GM06990 (cell line): ENCODE results near the gene RBM17.

ENCODE experiments used
- DNase-seq: peaks from one replicate; pipeline ENCODE4 v3.0.0-alpha.2; 2011; ENCODE audit not compliant: insufficient read length; ENCODE audit errors: extremely low read depth
- H3K27me3 ChIP-seq: replicated peaks from 2 replicates; pipeline ENCODE4 v1.6.0; 2011; ENCODE audit warnings: low read length; ENCODE audit not compliant: control insufficient read depth, insufficient read depth
- H3K36me3 ChIP-seq: 2 replicates; pipeline ENCODE4 v1.5.1; 2011; ENCODE audit warnings: low read length; ENCODE audit not compliant: control insufficient read depth, insufficient read depth
- H3K4me3 ChIP-seq: replicated peaks from 2 replicates; pipeline ENCODE4 v1.5.1; 2011; ENCODE audit warnings: low read depth, mild to moderate bottlenecking, control low read depth, low read length
- TF ChIP-seq, protein P1 (sequence below): IDR thresholded peaks from 2 replicates; pipeline ENCODE4 v1.5.1; 2011; ENCODE audit warnings: low read length, control low read depth, mild to moderate bottlenecking, inconsistent platforms; ENCODE audit not compliant: insufficient read depth, poor library complexity, severe bottlenecking

Gene RBM17

DNA sequence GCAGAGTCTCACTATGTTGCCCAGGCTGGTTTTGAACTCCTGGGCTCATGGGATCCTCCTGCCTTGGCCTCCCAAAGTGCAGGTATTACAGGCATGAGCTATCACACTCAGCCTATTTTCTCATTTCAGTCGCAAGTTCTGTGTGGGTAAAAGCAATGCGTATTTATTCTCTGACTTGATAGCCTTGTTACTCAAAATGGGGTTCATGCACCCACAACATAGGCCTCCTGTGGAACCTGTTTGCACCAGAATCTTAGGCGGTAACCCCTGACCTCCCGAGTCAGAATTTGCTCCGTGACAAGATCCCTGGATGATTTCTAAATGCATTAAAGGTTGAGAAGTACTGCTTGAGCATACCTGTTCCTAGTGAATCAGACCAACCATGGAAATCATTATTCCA lies 34.0 kb upstream of the RBM17 start:
- Histone ChIP-seq H3K36me3 (no peaks in the 10 kb centered on the region), H3K27me3 (no peaks in the 10 kb centered on the region), H3K4me3 (no peak overlapping the region)
- TF ChIP-seq, protein P1, sequence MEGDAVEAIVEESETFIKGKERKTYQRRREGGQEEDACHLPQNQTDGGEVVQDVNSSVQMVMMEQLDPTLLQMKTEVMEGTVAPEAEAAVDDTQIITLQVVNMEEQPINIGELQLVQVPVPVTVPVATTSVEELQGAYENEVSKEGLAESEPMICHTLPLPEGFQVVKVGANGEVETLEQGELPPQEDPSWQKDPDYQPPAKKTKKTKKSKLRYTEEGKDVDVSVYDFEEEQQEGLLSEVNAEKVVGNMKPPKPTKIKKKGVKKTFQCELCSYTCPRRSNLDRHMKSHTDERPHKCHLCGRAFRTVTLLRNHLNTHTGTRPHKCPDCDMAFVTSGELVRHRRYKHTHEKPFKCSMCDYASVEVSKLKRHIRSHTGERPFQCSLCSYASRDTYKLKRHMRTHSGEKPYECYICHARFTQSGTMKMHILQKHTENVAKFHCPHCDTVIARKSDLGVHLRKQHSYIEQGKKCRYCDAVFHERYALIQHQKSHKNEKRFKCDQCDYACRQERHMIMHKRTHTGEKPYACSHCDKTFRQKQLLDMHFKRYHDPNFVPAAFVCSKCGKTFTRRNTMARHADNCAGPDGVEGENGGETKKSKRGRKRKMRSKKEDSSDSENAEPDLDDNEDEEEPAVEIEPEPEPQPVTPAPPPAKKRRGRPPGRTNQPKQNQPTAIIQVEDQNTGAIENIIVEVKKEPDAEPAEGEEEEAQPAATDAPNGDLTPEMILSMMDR = no peak
- DNase-seq = no peak

DNA sequence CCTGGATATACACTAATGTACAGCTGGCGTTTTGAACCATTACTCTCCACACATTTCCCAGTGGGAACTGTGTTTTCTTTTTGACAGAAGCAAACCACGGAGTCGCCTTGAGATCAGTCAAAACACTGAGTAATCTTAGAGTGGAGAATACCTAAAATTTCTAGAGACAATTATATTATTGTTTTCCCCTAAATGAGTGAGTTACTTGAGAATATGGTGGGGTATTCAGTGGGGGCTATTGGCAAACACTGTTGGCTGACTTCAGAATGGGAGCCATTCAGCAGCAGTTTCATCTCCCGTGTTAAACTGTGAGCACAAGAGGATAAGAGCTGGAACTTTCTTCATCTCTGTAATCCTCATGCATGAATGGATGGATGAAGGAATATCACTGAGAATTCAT lies 32.9 kb upstream of the RBM17 start:
- no peaks in the 10 kb centered on the region for H3K36me3 ChIP-seq
- no peak overlapping the region for H3K4me3 ChIP-seq
- DNase-seq = no peak
- H3K27me3 ChIP-seq = no peaks in the 10 kb centered on the region
- TF ChIP-seq, protein P1 = no peak

DNA sequence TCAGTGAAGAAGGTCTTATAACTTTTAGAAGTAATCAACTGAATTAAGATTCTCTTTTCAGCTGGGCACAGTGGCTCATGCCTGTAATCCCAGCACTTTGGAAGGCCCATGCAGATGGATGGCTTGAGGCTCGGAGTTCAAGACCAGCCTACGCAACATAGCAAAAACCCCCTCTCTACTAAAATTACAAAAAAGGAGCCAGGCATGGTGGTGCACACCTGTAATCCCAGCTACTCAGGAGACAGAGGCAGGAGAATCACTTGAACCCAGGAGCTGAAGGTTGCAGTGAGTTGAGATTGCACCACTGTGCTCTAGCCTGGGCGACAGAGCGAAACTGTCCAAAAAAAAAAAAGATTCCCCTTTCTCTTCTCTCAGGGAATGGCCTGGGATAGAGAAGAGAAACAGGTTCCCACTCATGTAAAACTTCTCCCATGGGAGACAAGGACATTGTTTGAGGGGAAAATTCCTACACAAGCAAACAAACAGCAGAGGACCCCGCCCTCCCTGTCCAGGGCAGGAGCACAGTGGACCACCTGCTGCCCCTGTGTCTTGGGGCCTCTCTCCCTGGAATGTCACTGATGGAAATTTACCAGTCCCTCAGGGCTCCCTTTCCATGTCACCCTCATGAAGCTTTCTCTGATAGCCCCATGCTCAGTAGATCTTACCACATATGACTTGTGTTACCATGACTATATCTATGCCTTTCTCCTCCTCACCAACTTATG lies 32.3 kb upstream of the RBM17 start:
- DNase-seq = no peak
- TF ChIP-seq, protein P1 = no peak
- H3K4me3 ChIP-seq = no peak overlapping the region
- no peaks in the 10 kb centered on the region for H3K27me3 ChIP-seq
- no peaks in the 10 kb centered on the region for H3K36me3 ChIP-seq

DNA sequence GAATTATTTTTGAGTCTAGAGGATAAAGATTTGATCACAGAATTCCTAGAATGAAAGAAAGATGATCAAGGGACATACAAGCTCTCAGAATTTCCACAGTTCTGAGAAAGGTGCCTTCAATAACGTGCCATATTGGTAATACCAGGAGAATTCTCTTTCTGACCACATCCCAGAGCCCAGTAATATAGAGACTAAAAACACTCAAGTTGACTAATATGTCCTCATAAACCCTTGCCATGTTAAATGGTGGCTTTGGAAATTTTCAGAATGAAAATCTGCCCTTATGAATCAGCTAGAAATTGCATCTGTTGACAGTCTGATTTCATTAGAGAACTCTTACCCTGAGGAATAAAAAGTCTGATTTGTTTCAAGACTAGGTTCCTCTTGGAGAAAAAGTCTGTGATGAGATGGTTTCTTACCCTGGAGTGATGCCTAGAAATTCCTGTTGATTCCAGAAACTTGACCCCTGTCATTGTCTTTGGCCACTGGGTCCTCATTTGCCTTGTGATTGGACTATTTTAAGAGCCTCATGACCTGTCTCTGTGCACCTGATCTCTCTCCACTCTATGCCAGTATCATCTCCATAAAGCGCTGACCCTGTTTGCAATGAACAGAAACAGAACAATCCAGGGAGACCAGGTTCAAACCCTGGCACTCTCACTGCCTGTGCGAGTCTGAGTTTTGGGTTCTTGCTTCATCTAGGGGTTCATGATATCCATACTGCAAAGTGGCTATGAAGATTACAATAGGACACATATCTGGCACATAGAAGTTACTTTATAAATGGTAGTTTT lies 30.0 kb upstream of the RBM17 start:
- H3K4me3 ChIP-seq = no peak overlapping the region
- TF ChIP-seq, protein P1 = no peak

DNA sequence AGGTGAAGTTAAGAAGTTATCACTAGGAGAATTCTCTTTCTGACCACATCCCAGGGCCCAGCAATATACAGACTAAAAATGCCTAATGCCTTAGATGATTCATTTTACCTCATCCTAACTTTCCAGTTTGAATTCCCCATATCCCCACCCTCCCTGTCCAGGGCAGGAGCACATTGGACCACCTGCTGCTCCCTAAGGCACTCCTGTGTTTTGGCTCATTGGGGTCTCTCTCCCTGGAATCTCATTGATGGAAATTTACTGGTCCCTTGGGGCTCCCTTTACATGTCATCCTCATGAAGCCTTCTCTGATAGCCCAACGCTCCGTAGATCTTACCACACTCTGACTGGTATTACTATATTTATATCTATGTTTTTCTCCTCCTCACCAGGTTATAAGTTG lies 29.3 kb upstream of the RBM17 start:
- TF ChIP-seq, protein P1 = no peak

More for the DNA sequence above, 30.0 kb upstream of the RBM17 start:
- DNase-seq = no peak
- Histone ChIP-seq H3K27me3 (no peaks in the 10 kb centered on the region), H3K36me3 (no peaks in the 10 kb centered on the region)

More for the DNA sequence above, 29.3 kb upstream of the RBM17 start:
- no peak for DNase-seq
- Histone ChIP-seq H3K36me3 (no peaks in the 10 kb centered on the region), H3K4me3 (no peak overlapping the region), H3K27me3 (no peaks in the 10 kb centered on the region)
